HEK293 (cell line): ENCODE results near the gene SH2D2A.

Experiments used
- BCL11B ChIP-seq: fragments of 450-650 bp; formaldehyde crosslinking; IDR thresholded peaks from 2 replicates; pipeline ENCODE4 v1.5.1; 2016; ENCODE audit warnings: low read depth, missing biosample characterization, missing genetic modification characterization
- EGR2 ChIP-seq: fragments of 450-650 bp; formaldehyde crosslinking; IDR thresholded peaks from 2 replicates; pipeline ENCODE4 v1.5.1; 2016; ENCODE audit warnings: low read depth, missing biosample characterization, missing genetic modification characterization
- GLI4 ChIP-seq: fragments of 450-650 bp; formaldehyde crosslinking; IDR thresholded peaks from 2 replicates; pipeline ENCODE4 v1.5.1; 2016; ENCODE audit warnings: missing biosample characterization, missing genetic modification characterization
- GLIS1 ChIP-seq: fragments of 450-650 bp; formaldehyde crosslinking; IDR thresholded peaks from 2 replicates; pipeline ENCODE4 v1.5.1; 2016; ENCODE audit warnings: missing biosample characterization, missing genetic modification characterization
- KLF9 ChIP-seq: fragments of 450-650 bp; formaldehyde crosslinking; IDR thresholded peaks from 2 replicates; pipeline ENCODE4 v1.5.1; 2016; ENCODE audit warnings: missing biosample characterization, missing genetic modification characterization, low read depth
- PRDM10 ChIP-seq: fragments of 450-650 bp; formaldehyde crosslinking; IDR thresholded peaks from 2 replicates; pipeline ENCODE4 v1.5.1; 2016; ENCODE audit warnings: missing biosample characterization, missing genetic modification characterization
- PRDM2 ChIP-seq: fragments of 450-650 bp; formaldehyde crosslinking; IDR thresholded peaks from 2 replicates; pipeline ENCODE4 v1.5.1; 2016; ENCODE audit warnings: missing biosample characterization, missing genetic modification characterization, borderline replicate concordance
- REST ChIP-seq: fragments of 450-650 bp; formaldehyde crosslinking; IDR thresholded peaks from 2 replicates; pipeline ENCODE4 v1.5.1; 2016; ENCODE audit warnings: missing biosample characterization, missing genetic modification characterization
- ZBTB10 ChIP-seq: fragments of 450-650 bp; formaldehyde crosslinking; IDR thresholded peaks from 2 replicates; pipeline ENCODE4 v1.5.1; 2016; ENCODE audit warnings: missing biosample characterization, missing genetic modification characterization
- ZFHX2 ChIP-seq: fragments of 450-650 bp; formaldehyde crosslinking; conservative IDR thresholded peaks from 2 replicates; pipeline ENCODE4 v1.5.1; 2016; ENCODE audit warnings: missing biosample characterization, missing genetic modification characterization
- ZIC2 ChIP-seq: fragments of 450-650 bp; formaldehyde crosslinking; IDR thresholded peaks from 2 replicates; pipeline ENCODE4 v1.5.1; 2016; ENCODE audit warnings: missing biosample characterization, missing genetic modification characterization
- ZNF157 ChIP-seq: fragments of 450-650 bp; formaldehyde crosslinking; IDR thresholded peaks from 2 replicates; pipeline ENCODE4 v1.5.1; 2016; ENCODE audit warnings: missing biosample characterization, missing genetic modification characterization
- ZNF341 ChIP-seq: fragments of 450-650 bp; formaldehyde crosslinking; IDR thresholded peaks from 2 replicates; pipeline ENCODE4; 2016; ENCODE audit warnings: low read depth, missing biosample characterization, missing genetic modification characterization
- ZNF394 ChIP-seq: fragments of 450-650 bp; formaldehyde crosslinking; IDR thresholded peaks from 2 replicates; pipeline ENCODE4 v1.5.1; 2016; ENCODE audit warnings: missing biosample characterization, missing genetic modification characterization, mild to moderate bottlenecking, moderate library complexity, borderline replicate concordance
- ZNF423 ChIP-seq: fragments of 450-650 bp; formaldehyde crosslinking; IDR thresholded peaks from 2 replicates; pipeline ENCODE4 v1.5.1; 2016; ENCODE audit warnings: missing biosample characterization, missing genetic modification characterization
- ZNF610 ChIP-seq: fragments of 450-650 bp; formaldehyde crosslinking; IDR thresholded peaks from 2 replicates; pipeline ENCODE4 v1.5.1; 2016; ENCODE audit warnings: missing biosample characterization, missing genetic modification characterization, borderline replicate concordance
- ZNF645 ChIP-seq: fragments of 450-650 bp; formaldehyde crosslinking; IDR thresholded peaks from 2 replicates; pipeline ENCODE4; 2016; ENCODE audit warnings: missing biosample characterization, missing genetic modification characterization
- ZNF660 ChIP-seq: fragments of 450-650 bp; IDR thresholded peaks from 2 replicates; pipeline ENCODE4 v1.5.1; 2018; ENCODE audit warnings: missing biosample characterization, mild to moderate bottlenecking, missing genetic modification characterization
- ZNF707 ChIP-seq: fragments of 450-650 bp; formaldehyde crosslinking; IDR thresholded peaks from 2 replicates; pipeline ENCODE4 v1.5.1; 2016; ENCODE audit warnings: missing biosample characterization, missing genetic modification characterization
- ZNF76 ChIP-seq: fragments of 450-650 bp; formaldehyde crosslinking; IDR thresholded peaks from 2 replicates; pipeline ENCODE4; 2016; ENCODE audit warnings: low read depth, missing biosample characterization, missing genetic modification characterization, borderline replicate concordance
- ZNF777 ChIP-seq: fragments of 450-650 bp; formaldehyde crosslinking; IDR thresholded peaks from 2 replicates; pipeline ENCODE4 v1.5.1; 2017; ENCODE audit warnings: missing biosample characterization, missing genetic modification characterization, borderline replicate concordance

SH2D2A gene

GRCh38 chr1:156767879-156768604, 48.6 kb downstream of the SH2D2A start (continued):
- TF ChIP-seq ZNF777 (tag by site-specific recombination) (no peak), ZNF76 (no peak), ZNF610 (tag by site-specific recombination) (no peak), KLF9 (tag by site-specific recombination) (peak; percentile 35; the same call in 1 of the 2 replicates), ZNF394 (tag by site-specific recombination) (no peak), ZNF660 (tag by site-specific recombination) (0 out of 2 replicates have a peak, but pooled peaks have one; percentile 5), EGR2 (peak; percentile 43; the same call in 1 of the 2 replicates), PRDM2 (no peak), ZNF423 (tag by site-specific recombination) (peak; percentile 3), BCL11B (tag by site-specific recombination) (no peak), ZBTB10 (tag by site-specific recombination) (peak; percentile 21), ZFHX2 (tag by site-specific recombination) (no peak; the same call in 1 of the 2 replicates), ZNF341 (peak; percentile 98), ZNF645 (tag by site-specific recombination) (no peak), GLI4 (tag by site-specific recombination) (0 out of 2 replicates have a peak, but pooled peaks have one; percentile 3), PRDM10 (peak; percentile 82), ZNF157 (no peak), ZIC2 (tag by site-specific recombination) (peak; percentile 46; the same call in 1 of the 2 replicates), ZNF707 (no peak), GLIS1 (tag by site-specific recombination) (peak; percentile 11; the same call in 1 of the 2 replicates), REST (0 out of 2 replicates have a peak, but pooled peaks have one; percentile 2)
